LNCAP (cell line): ENCODE data around the gene TP53INP2.

Experiments
- CTCF ChIP-seq: fragments of 450-650 bp; IDR thresholded peaks from 2 replicates; pipeline ENCODE4 v1.5.1; 2017; ENCODE audit warnings: mild to moderate bottlenecking

Gene TP53INP2

DNA sequence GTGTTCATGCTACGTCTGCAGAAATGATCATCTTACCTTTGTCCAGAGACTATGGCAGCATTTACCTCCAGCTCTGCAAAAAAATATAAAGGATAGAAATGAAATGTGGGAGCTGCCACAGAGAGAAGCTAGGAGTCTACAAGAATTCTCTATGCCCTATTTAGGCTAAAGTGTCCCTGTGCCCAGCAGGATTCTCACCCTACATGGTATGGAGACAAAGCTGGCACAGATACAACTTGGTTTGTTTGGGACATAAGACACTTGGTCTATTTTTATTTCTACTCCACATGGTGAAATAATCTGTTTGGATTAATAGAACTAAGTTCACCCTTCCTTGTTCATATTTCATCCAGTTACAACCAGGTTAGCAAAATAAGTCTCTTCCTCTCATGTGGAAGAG lies 28.4 kb downstream of the TP53INP2 start:
- TF ChIP-seq CTCF: no peak

DNA sequence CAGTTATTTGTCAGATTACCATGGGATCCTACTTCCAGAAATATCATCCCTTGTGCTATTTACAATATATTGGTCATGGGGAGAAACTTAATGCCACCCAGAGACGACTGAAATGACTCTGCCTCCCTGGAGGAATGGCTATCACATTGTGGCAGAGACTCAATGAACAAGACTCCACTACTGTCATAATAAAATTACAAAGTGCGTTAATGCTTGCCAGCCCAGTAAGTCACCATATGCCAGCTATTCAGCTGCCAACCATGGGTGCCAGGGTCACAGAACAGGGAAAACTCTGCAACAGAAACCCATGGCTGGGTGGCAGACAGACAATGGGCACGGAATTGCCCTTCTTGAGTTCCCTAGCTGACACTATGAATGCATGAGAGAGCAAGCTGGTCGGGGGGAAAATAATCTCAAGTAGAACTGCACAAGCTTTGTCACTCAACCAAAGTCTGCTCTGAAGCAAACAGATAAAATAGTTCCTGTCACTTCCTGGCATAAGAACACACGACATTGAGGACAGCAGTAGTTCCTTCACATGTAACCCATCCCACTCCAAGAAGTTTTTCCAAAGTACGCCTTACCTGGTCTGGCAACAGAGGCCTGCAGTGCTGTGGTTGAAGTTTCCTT lies 32.1 kb downstream of the TP53INP2 start:
- TF ChIP-seq CTCF: no peak

DNA sequence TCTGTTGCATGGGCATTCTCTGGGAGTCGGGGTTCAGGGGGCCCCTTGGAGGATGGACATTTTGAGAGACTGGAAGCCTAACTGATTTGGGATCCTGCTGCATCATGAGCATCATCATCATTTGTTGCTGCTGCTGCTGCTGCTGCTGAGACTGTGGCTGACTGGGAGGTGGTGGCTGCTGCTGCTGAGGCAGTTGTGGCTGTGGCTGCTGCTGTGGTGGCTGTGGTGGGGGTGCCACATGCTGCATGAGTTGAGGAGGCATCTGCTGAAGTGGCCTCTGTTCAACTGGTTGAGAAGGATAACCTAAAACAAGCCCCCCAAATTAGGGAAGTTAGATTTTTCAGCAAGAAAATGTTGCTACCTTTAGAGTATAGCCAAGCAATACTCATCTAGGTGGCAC lies 38.9 kb downstream of the TP53INP2 start:
- TF ChIP-seq CTCF: no peak

- TF ChIP-seq CTCF: no peak
Observed at GRCh38 chr20:34744340-34744739, 40.2 kb downstream of the TP53INP2 start.

- TF ChIP-seq CTCF: no peak
Observed at GRCh38 chr20:34744847-34745246, 40.7 kb downstream of the TP53INP2 start.

GRCh38 chr20:34746674-34747073 lies 42.5 kb downstream of the TP53INP2 start:
- no peak for TF ChIP-seq CTCF

DNA sequence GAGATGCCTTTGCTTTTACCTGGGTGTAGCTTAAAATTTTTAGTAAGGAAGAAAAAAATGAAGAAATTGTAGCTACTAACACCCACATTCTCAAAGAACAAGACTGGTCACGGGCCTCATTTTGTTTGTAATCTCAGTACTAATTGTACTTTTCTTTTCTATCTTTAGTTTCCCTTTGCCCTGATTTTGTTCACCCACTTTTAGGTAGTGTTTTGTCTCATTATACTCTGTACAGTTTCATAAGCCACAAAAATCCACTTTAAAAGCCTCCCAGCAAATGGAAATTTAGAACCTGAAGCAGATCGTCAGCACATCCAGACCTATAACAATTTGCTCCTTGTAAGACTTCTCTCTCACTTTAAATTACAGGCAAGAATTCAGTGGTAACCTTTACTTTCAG lies 43.3 kb downstream of the TP53INP2 start:
- no peak for TF ChIP-seq CTCF

DNA sequence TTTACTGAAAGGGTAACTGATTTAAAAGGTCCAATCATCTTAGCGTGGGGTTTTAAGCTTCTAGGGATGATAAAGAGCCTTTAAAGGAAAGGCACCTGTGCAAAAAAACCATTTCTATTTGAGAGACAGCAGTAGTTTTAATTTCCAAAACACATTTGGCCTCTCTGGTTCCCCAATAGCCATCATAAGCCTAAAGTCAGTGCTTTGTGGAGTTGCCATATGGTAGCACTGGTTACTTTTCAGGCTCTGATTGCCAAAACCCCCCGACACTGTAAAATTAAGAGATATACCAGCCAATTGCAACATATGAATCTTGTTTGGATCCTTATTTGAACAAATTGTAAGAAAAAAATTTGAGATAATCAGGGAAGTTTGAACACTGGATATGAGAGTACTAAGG lies 44.6 kb downstream of the TP53INP2 start:
- TF ChIP-seq CTCF: no peak
